Cerebellar cortex (tissue), 1 donor: ENCODE results near the gene CHERP.
"Not testable (repeated sequence)": the region's sequence is repeated elsewhere in the genome, so short reads cannot be mapped to it uniquely, and the experiment has no call there.

Experiments
- DNase-seq: peaks from one replicate; pipeline ENCODE4 v3.0.0-alpha.2; 2015; ENCODE audit warnings: low spot score

Gene CHERP

GRCh38 chr19:16519230-16519687 lies 23.0 kb downstream of the CHERP start:
- no peak for DNase-seq

GRCh38 chr19:16518483-16519229 lies 23.6 kb downstream of the CHERP start:
- DNase-seq: no peak

GRCh38 chr19:16518061-16518460 lies 24.2 kb downstream of the CHERP start:
- no peak for DNase-seq

GRCh38 chr19:16516923-16517610 lies 25.2 kb downstream of the CHERP start:
- DNase-seq: no peak

- DNase-seq: no peak
These were observed 25.9 kb downstream of the CHERP start for GRCh38 chr19:16516381-16516780.

- no peak for DNase-seq
These were observed 27.7 kb downstream of the CHERP start for GRCh38 chr19:16514383-16515019.

GRCh38 chr19:16512611-16513010 lies 29.6 kb downstream of the CHERP start:
- not testable (repeated sequence) for DNase-seq

- DNase-seq: peak; percentile 30
These were observed 32.8 kb downstream of the CHERP start for GRCh38 chr19:16509141-16510061.

- DNase-seq: no peak
These were observed 33.7 kb downstream of the CHERP start for GRCh38 chr19:16508546-16508945.

- no peak for DNase-seq
These were observed 35.3 kb downstream of the CHERP start for GRCh38 chr19:16506961-16507360.

GRCh38 chr19:16506161-16506560 lies 36.1 kb downstream of the CHERP start:
- not testable (repeated sequence) for DNase-seq

- no peak for DNase-seq
These were observed 38.0 kb downstream of the CHERP start for GRCh38 chr19:16504271-16504670.

GRCh38 chr19:16497837-16498236 lies 44.4 kb downstream of the CHERP start:
- DNase-seq: no peak

- DNase-seq: no peak
These were observed 45.2 kb downstream of the CHERP start for GRCh38 chr19:16497042-16497441.

- no peak for DNase-seq
These were observed 45.6 kb downstream of the CHERP start for GRCh38 chr19:16496613-16496983.

GRCh38 chr19:16495982-16496612 lies 46.1 kb downstream of the CHERP start, which contains the start of the genes C19orf44 and CALR3:
C19orf44 (plus strand) TSS chr19:16496394; CDS start chr19:16500793, 4,399 bp downstream.
CALR3 (minus strand) TSS chr19:16496167; CDS start chr19:16496129, 38 bp downstream.
- DNase-seq: peak; percentile 99

- DNase-seq: not testable (repeated sequence)
These were observed 55.8 kb downstream of the CHERP start for GRCh38 chr19:16486476-16486875.

GRCh38 chr19:16482745-16483144 lies 59.5 kb downstream of the CHERP start:
- DNase-seq: no peak

GRCh38 chr19:16477311-16477710 lies 64.9 kb downstream of the CHERP start:
- no peak for DNase-seq

GRCh38 chr19:16476401-16476800 lies 65.8 kb downstream of the CHERP start:
- DNase-seq: no peak

GRCh38 chr19:16473875-16474392 lies 68.3 kb downstream of the CHERP start:
- no peak for DNase-seq
